ENCODE results near the gene MUCL1. TPM values are rescaled to one million over a fixed set of nuclear protein-coding genes. Genes with fewer than 3 reads are reported as not detected.

The MUCL1 gene
- total RNA-seq, 8 experiments from 2014 or later: 6.6 to 15.7 TPM; not detected in 6

Other genes starting within 250 kb of the MUCL1 start
- not detected for gene LACRT, start 219.6 kb upstream of the MUCL1 start, total RNA-seq
- not detected for gene DCD, start 206.2 kb upstream of the MUCL1 start, total RNA-seq
- under 1 TPM in 6 of 8 experiments, not detected in 2; 0.09 to 0.52 (median 0.16) TPM for gene TESPA1, start 130.2 kb downstream of the MUCL1 start, total RNA-seq
- gene NEUROD4, start 165.5 kb downstream of the MUCL1 start, total RNA-seq: 100 to 1,000 TPM in 1 of 8 experiments, 10 to 100 TPM in 2, 1 to 10 TPM in 1, under 1 TPM in 3, not detected in 1; 0.10 to 101 (median 6.9) TPM